Testis (tissue), 2 donors: Measurements from ENCODE around the gene GNAI2.

ENCODE experiments used
- POLR2A ChIP-seq: fragments of 450-650 bp; IDR thresholded peaks from one replicate; pipeline ENCODE4 v1.6.1; 2017; ENCODE audit warnings: antibody characterized with exemption, mild to moderate bottlenecking, moderate library complexity
- TF ChIP-seq, protein P1 (sequence below), 3 experiments: fragments of 450-650 bp in 2 of 3; fragments of 200-600 bp in 1 of 3; sonication (generic) in 1 of 3; IDR thresholded peaks; one replicate each; pipeline ENCODE4 v1.5.1; 2016 to 2019; ENCODE audit warnings: antibody characterized with exemption in 3 of 3, mild to moderate bottlenecking in 2 of 3, moderate library complexity in 1 of 3

GRCh38 chr3:50194128-50194902 is 41.7 kb upstream of the GNAI2 start:
- TF ChIP-seq, protein P1, sequence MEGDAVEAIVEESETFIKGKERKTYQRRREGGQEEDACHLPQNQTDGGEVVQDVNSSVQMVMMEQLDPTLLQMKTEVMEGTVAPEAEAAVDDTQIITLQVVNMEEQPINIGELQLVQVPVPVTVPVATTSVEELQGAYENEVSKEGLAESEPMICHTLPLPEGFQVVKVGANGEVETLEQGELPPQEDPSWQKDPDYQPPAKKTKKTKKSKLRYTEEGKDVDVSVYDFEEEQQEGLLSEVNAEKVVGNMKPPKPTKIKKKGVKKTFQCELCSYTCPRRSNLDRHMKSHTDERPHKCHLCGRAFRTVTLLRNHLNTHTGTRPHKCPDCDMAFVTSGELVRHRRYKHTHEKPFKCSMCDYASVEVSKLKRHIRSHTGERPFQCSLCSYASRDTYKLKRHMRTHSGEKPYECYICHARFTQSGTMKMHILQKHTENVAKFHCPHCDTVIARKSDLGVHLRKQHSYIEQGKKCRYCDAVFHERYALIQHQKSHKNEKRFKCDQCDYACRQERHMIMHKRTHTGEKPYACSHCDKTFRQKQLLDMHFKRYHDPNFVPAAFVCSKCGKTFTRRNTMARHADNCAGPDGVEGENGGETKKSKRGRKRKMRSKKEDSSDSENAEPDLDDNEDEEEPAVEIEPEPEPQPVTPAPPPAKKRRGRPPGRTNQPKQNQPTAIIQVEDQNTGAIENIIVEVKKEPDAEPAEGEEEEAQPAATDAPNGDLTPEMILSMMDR (IDR thresholded peaks at IDR 0.05) = peak; percentile 79 to 84 (median 79)
- TF ChIP-seq POLR2A = no peak
